Cardiac muscle cell (in vitro differentiated cells and primary cell): ENCODE results near the gene ANKRD31. TPM values are rescaled to one million over a fixed set of nuclear protein-coding genes. Genes with fewer than 3 reads are reported as not detected.

Experiments used
- DNase-seq, 2 donors: peaks; one replicate each; pipeline versions ENCODE4 v3.0.0 to v3.0.0-alpha.2; 2010 to 2017; ENCODE audit warnings: low read depth in 1 of 2, low spot score in 1 of 2
- H3K27ac ChIP-seq: fragments of 200-600 bp; sonication (generic); 2 replicates; pipeline ENCODE4 v1.5.1; 2016
- H3K27me3 ChIP-seq: fragments of 200-600 bp; sonication (generic); 2 replicates; pipeline ENCODE4 v1.6.0; 2016; ENCODE audit warnings: control low read depth
- H3K36me3 ChIP-seq: fragments of 200-600 bp; sonication (generic); 2 replicates; pipeline ENCODE4 v1.5.1; 2016; ENCODE audit warnings: control low read depth
- H3K4me1 ChIP-seq: fragments of 200-600 bp; sonication (generic); 2 replicates; pipeline ENCODE4 v1.8.1; 2017; ENCODE audit warnings: low read depth, mild to moderate bottlenecking, mixed run types
- H3K4me3 ChIP-seq: fragments of 200-600 bp; sonication (generic); 2 replicates; pipeline ENCODE4 v1.5.1; 2016; ENCODE audit warnings: mild to moderate bottlenecking
- H3K9me3 ChIP-seq: fragments of 200-600 bp; sonication (generic); 2 replicates; pipeline ENCODE4 v1.5.1; 2017; ENCODE audit warnings: low read depth, mild to moderate bottlenecking, control low read depth
- polyA plus RNA-seq: library from polyadenylated mRNA; unstranded; fragments of >200 nt; fragmentation: Nextera tagmentation; extraction: Ambion mirVana; gene quantifications from 2 replicates; pipeline ENCODE4 v1.2.1, GENCODE V29; 2016
- total RNA-seq: library from RNA; depleted of rRNA; stranded (reverse); fragments of >200 nt; gene quantifications from 2 replicates; pipeline ENCODE4 v1.2.3, GENCODE V29; 2016
- TF ChIP-seq, protein P1 (sequence below): IDR thresholded peaks from 2 replicates; pipeline ENCODE4 v1.5.1; 2012; ENCODE audit warnings: low read depth, mild to moderate bottlenecking, low read length

ANKRD31 gene
- total and polyA plus RNA-seq, 2 experiments from 2014 or later = 0.15 to 0.21 TPM

DNA sequence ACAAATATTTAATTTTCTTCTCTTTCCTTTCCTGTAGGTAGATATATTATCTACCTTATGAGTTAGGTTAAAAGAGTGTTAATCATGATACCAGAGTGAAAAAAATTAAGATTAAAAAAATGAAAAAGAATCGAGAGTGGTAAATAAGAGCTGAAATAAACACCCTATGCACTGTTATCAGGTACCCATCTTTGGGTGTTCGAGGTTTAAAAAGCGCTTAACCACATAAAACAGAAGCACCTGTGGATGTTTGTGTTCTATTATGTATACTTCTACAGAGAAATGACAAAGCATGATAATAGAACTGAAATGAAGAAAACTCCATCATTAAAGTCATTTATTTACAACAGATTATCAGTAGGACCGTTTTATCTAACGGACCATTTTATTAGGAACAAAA lies 158.7 kb downstream of the ANKRD31 start:
- Histone ChIP-seq H3K27ac (no peak overlapping the region), H3K27me3 (no peaks in the 10 kb centered on the region), H3K9me3 (no peaks in the 10 kb centered on the region), H3K4me1 (no peaks in the 10 kb centered on the region), H3K36me3 (no peaks in the 10 kb centered on the region), H3K4me3 (no peak overlapping the region)
- DNase-seq = no peak
- TF ChIP-seq, protein P1, sequence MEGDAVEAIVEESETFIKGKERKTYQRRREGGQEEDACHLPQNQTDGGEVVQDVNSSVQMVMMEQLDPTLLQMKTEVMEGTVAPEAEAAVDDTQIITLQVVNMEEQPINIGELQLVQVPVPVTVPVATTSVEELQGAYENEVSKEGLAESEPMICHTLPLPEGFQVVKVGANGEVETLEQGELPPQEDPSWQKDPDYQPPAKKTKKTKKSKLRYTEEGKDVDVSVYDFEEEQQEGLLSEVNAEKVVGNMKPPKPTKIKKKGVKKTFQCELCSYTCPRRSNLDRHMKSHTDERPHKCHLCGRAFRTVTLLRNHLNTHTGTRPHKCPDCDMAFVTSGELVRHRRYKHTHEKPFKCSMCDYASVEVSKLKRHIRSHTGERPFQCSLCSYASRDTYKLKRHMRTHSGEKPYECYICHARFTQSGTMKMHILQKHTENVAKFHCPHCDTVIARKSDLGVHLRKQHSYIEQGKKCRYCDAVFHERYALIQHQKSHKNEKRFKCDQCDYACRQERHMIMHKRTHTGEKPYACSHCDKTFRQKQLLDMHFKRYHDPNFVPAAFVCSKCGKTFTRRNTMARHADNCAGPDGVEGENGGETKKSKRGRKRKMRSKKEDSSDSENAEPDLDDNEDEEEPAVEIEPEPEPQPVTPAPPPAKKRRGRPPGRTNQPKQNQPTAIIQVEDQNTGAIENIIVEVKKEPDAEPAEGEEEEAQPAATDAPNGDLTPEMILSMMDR = no peak

DNA sequence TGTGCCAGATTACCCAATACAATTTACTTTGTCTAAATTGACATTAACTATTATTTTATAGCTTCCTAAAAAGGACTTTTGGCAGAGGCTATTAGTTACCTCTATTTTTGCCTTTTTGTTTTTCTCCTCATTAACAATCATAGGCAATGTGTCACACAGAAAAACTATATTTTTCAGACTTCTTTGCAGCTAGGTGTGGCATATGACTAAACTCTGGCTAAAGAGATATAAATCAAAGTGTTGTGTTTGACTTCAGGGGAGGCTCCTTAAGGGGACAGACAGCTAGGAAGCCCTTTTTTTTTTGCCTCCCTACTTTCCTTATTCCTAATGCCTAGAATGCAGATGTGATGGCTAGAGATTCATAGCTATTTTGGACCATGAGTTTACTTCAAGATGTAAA lies 164.6 kb downstream of the ANKRD31 start:
- H3K4me1 ChIP-seq = no peaks in the 10 kb centered on the region
- no peak for DNase-seq
- no peaks in the 10 kb centered on the region for H3K27me3 ChIP-seq
- no peak overlapping the region for H3K27ac ChIP-seq
- no peaks in the 10 kb centered on the region for H3K36me3 ChIP-seq
- H3K4me3 ChIP-seq = no peak overlapping the region
- no peaks in the 10 kb centered on the region for H3K9me3 ChIP-seq
- TF ChIP-seq, protein P1 = no peak

DNA sequence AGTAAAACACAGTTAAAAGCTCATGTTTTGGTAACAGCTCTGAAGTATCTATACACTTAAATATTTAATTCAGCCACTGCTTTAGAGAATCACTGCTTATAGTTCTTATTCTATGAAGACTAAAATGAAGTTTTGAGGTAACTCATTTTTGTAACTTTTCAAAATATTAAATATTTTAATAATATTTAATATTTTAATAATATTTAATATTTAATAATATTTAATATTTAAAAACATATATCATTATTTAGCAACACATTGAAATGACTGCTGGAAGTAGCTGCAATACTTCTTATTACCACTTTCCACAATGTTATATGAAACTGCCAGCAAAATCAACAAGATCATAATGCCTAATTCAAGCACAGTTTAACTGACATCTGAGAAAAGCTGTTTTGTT lies 165.6 kb downstream of the ANKRD31 start:
- DNase-seq = no peak
- Histone ChIP-seq H3K27me3 (no peaks in the 10 kb centered on the region), H3K9me3 (no peaks in the 10 kb centered on the region), H3K4me3 (no peak overlapping the region), H3K4me1 (no peaks in the 10 kb centered on the region), H3K27ac (no peak overlapping the region), H3K36me3 (no peaks in the 10 kb centered on the region)
- TF ChIP-seq, protein P1 = no peak

DNA sequence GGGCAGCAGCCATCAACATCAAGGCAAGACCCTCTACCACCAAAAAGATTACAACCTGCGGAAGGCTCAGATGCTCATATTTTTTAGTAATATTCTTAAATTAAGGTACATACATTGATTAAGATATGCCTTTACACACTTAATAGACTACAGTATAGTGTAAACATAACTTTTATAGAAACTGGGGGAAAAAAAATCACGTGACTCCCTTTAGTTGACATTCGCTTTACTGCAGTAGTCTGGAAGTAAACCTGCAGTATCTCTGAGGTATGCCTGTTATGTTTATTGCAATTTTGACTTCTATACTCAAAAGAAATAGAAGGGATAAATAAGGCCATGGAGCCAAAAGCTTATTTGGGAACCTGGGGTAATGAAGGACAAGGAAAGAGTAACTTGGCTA lies 169.2 kb downstream of the ANKRD31 start:
- TF ChIP-seq, protein P1 = no peak

DNA sequence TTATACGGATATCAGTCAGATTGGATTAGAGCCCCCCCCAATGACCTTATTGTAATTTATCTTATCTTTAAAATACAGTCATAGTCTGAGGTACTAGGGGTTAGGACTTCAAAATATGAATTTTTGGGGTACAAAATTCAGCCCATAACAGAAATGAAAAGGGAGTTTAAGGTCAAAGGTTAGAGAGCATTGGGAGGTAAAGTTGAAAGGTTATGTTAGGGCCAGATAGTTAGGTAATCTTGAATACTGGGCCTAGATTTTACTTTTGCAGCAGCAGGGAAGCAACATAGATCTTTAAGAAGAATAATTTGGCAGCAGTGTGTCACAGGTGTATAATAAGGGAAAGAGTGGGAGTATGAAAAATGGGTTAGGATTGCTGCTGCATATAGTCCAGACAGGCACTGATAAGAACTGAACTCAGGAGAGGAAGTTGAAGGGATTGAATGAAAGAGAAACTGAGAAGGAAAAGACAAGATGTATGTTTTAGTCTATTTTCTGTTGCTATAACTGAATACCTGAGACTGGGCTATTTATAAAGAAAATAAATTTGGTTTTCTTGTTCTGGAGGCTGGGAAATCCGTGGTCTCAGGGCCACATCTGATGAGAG lies 173.7 kb downstream of the ANKRD31 start:
- H3K4me3 ChIP-seq = no peak overlapping the region
- H3K27me3 ChIP-seq = peaks cover 6% of the 10 kb centered on the region
- TF ChIP-seq, protein P1 = no peak
- no peaks in the 10 kb centered on the region for H3K4me1 ChIP-seq
- H3K27ac ChIP-seq = no peak overlapping the region
- H3K9me3 ChIP-seq = no peaks in the 10 kb centered on the region
- no peak for DNase-seq
- H3K36me3 ChIP-seq = no peaks in the 10 kb centered on the region

More for the DNA sequence above, 169.2 kb downstream of the ANKRD31 start:
- Histone ChIP-seq H3K36me3 (no peaks in the 10 kb centered on the region), H3K27ac (no peak overlapping the region), H3K27me3 (no peaks in the 10 kb centered on the region), H3K4me3 (no peak overlapping the region), H3K4me1 (no peaks in the 10 kb centered on the region), H3K9me3 (no peaks in the 10 kb centered on the region)
- no peak for DNase-seq
